Brain microvascular endothelial cell (primary cell): Measurements from ENCODE around the gene ZNF850.
"Not testable (repeated sequence)": the region's sequence is repeated elsewhere in the genome, so short reads cannot be mapped to it uniquely, and the experiment has no call there.

ENCODE experiments used
- DNase-seq: peaks from one replicate; pipeline ENCODE4 v3.0.0-alpha.2; 2020
- H3K27ac ChIP-seq: fragments of 250-450 bp; sonication (Bioruptor Pico); 2 replicates; pipeline ENCODE4 v1.5.1; 2020; ENCODE audit warnings: mild to moderate bottlenecking, moderate library complexity
- H3K27me3 ChIP-seq: fragments of 250-450 bp; sonication (Bioruptor Pico); replicated peaks from 2 replicates; pipeline ENCODE4 v1.5.1; 2020; ENCODE audit warnings: mild to moderate bottlenecking
- H3K36me3 ChIP-seq: fragments of 250-450 bp; sonication (Bioruptor Pico); replicated peaks from 2 replicates; pipeline ENCODE4 v1.5.1; 2020; ENCODE audit warnings: mild to moderate bottlenecking
- H3K4me3 ChIP-seq: 2 replicates; pipeline ENCODE4 v1.5.1; 2011; ENCODE audit warnings: low read depth, mild to moderate bottlenecking, control low read depth, low read length, moderate library complexity
- in situ Hi-C: cut with HindIII; loops from 2 replicates; pipeline ENCODE4 v1.10.0; 2017; ENCODE audit warnings: low sequenced_read_pairs, low pct_ligation_motif_present
- TF ChIP-seq, protein P1 (sequence below): IDR thresholded peaks from 2 replicates; pipeline ENCODE4 v1.5.1; 2011; ENCODE audit warnings: low read depth, mild to moderate bottlenecking, moderate library complexity, low read length, control low read depth, inconsistent platforms; ENCODE audit errors: missing control alignments

Gene ZNF850

DNA sequence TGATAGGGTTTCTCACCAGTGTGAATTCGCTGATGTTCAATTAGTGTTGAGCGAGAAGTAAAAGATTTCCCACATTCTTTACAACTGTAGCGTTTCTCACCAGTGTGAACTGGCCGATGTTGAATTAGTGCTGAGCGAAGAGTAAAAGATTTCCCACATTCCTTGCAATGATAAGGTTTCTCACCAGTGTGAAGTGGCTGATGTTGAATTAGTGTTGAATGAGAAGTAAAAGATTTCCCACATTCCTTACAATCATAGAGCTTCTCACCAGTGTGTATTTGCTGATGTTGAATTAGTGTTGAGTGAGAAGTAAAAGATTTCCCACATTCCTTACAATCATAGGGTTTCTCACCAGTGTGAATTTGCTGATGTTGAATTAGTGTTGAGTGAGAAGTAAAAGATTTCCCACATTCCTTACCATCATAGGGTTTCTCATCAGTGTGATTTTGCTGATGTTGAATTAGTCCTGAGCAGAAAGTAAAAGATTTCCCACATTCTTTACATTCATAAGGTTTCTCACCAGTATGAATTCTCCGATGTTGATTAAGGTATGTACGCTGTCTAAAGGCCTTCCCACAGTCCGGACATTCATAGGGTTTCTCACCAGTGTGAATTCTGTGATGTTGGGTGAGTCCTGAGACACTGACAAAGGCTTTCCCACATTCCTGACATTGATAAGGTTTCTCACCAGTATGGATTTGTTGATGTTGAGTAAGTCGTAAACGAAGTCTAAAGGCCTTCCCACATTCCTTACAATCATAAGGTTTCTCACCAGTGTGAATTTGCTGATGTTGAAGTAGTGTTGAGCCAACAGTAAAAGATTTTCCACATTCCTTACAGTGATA, 24.0 kb downstream of the ZNF850 start:
- H3K4me3 ChIP-seq, result no peak overlapping the region

DNA sequence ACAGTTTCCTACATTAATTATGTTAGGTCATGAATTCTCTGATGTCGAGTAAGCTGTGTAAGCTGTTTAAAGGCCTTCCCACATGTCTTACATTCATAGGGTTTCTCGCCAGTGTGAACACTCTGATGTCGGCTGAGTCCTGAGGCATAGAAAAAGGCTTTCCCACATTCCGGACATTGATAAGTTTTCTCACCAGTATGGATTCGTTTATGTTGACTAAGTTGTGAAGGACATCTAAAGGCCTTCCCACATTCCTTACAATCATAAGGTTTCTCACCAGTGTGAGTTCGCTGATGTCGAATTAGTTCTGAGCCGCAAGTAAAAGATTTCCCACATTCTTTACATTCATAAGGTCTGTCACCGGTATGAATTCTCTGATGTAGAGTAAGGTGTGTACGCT, 24.9 kb downstream of the ZNF850 start:
- TF ChIP-seq, protein P1, sequence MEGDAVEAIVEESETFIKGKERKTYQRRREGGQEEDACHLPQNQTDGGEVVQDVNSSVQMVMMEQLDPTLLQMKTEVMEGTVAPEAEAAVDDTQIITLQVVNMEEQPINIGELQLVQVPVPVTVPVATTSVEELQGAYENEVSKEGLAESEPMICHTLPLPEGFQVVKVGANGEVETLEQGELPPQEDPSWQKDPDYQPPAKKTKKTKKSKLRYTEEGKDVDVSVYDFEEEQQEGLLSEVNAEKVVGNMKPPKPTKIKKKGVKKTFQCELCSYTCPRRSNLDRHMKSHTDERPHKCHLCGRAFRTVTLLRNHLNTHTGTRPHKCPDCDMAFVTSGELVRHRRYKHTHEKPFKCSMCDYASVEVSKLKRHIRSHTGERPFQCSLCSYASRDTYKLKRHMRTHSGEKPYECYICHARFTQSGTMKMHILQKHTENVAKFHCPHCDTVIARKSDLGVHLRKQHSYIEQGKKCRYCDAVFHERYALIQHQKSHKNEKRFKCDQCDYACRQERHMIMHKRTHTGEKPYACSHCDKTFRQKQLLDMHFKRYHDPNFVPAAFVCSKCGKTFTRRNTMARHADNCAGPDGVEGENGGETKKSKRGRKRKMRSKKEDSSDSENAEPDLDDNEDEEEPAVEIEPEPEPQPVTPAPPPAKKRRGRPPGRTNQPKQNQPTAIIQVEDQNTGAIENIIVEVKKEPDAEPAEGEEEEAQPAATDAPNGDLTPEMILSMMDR, result no peak
- in situ Hi-C loops, result no loop called here
- no peak overlapping the region for H3K27ac ChIP-seq
- no peak for DNase-seq
- H3K27me3 ChIP-seq, result no peaks in the 10 kb centered on the region
- H3K36me3 ChIP-seq, result peaks cover 51% of the 10 kb centered on the region
- H3K4me3 ChIP-seq, result no peak overlapping the region

More for the DNA sequence above, 24.0 kb downstream of the ZNF850 start:
- H3K27me3 ChIP-seq, result no peaks in the 10 kb centered on the region
- H3K36me3 ChIP-seq, result peaks cover 53% of the 10 kb centered on the region
- in situ Hi-C loops, result no loop called here
- DNase-seq, result no peak
- TF ChIP-seq, protein P1, result no peak
- no peak overlapping the region for H3K27ac ChIP-seq

DNA sequence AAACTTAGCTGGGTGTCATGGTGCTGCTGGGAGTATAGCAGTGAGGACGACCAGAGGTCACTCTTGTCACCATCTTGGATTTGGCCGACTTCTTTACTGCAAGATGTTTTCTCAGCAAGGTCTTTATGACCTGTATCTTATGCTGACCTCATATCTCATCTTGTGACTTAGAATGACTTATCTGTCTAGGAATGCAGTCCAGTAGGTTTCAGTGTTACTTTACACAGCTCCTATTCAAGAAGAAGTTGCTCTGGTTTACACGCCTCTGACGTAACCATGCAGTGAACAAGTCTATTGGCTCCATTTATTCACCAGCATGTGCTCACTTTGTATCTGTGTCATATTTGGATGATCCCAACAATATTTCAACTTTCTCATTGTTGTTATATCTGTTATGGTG, 26.7 kb downstream of the ZNF850 start:
- no peak overlapping the region for H3K4me3 ChIP-seq
- in situ Hi-C loops, result no loop called here
- DNase-seq, result no peak
- H3K36me3 ChIP-seq, result peaks cover 40% of the 10 kb centered on the region
- H3K27ac ChIP-seq, result no peak overlapping the region
- H3K27me3 ChIP-seq, result no peaks in the 10 kb centered on the region
- TF ChIP-seq, protein P1, result no peak

DNA sequence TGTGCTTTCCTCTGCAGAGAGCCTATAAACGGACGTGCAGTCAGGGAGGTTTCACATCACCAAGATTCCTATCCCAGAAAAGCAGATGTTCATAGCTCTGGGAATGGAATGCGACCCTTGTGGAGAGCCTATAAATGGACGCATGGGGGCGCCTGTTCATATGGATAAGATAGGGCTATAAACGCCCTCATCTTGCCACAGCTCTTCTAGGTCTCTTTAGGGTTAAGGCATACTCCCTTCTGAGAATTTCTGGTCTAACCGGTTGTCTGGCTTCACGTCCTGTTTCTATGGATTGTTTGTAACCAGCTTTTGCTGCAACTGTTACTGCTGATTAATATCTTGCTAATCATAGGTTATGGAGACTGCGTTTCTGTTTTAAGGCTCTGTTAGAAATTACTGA, 36.4 kb downstream of the ZNF850 start:
- DNase-seq, H3K36me3 ChIP-seq, H3K27ac ChIP-seq, H3K4me3 ChIP-seq, in situ Hi-C loops, H3K27me3 ChIP-seq: not testable (repeated sequence)

DNA sequence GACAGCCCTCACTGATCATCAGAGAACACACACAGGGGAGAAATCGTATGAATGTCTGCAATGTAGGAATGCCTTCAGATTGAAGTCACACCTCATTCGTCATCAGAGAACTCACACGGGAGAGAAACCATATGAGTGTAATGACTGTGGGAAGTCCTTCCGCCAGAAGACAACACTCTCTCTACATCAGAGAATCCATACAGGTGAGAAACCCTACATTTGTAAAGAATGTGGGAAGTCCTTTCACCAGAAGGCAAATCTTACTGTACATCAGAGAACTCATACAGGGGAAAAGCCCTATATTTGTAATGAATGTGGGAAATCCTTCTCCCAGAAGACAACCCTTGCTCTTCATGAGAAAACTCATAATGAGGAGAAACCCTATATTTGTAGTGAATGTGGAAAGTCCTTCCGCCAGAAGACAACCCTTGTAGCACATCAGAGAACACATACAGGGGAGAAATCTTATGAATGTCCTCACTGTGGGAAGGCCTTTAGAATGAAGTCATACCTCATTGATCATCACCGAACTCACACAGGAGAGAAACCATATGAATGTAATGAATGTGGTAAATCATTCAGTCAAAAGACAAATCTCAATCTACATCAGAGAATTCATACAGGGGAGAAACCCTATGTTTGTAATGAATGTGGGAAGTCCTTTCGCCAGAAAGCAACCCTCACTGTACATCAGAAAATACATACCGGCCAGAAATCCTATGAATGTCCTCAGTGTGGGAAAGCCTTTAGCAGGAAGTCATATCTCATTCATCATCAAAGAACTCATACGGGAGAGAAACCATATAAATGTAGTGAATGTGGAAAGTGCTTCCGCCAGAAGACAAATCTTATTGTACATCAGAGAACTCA, 52.7 kb downstream of the ZNF850 start:
- Histone ChIP-seq H3K27ac (no peak overlapping the region), H3K4me3 (no peak overlapping the region), H3K27me3 (no peaks in the 10 kb centered on the region), H3K36me3 (peaks cover 32% of the 10 kb centered on the region)
- in situ Hi-C loops, result no loop called here
- no peak for DNase-seq
- TF ChIP-seq, protein P1, result no peak

DNA sequence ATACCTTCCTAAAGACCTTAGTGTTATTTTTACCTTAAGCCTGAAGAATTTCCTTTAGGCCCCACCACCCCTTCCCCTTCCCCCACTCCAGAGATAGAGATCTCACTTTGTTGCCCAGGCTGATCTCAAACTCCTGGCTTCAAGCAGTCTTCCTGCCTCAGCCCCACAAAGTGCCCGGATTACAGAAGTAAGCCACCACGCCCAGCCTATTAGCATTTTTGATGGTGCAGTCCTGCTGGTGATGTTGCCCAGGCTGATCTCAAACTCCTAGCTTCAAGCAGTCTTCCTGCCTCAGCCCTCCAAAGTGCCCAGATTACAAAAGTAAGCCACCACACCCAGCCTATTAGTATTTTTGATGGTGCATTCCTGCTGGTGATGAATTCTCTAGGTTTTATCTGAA, 63.2 kb downstream of the ZNF850 start:
- Histone ChIP-seq H3K4me3 (no peak overlapping the region), H3K36me3 (peaks cover 23% of the 10 kb centered on the region), H3K27me3 (no peaks in the 10 kb centered on the region), H3K27ac (no peak overlapping the region)
- no peak for DNase-seq
- in situ Hi-C loops, result no loop called here
- TF ChIP-seq, protein P1, result no peak
